CD14-positive monocyte (primary cell): Measurements from ENCODE around the gene ASB1. TPM values are rescaled to one million over a fixed set of nuclear protein-coding genes. Genes with fewer than 3 reads are reported as not detected.
"Not testable (repeated sequence)": the region's sequence is repeated elsewhere in the genome, so short reads cannot be mapped to it uniquely, and the experiment has no call there.

Experiments
- DNase-seq, 3 donors: peaks; one replicate each; pipeline ENCODE4 v3.0.0-alpha.2; 2011 to 2022
- H2AFZ ChIP-seq: 2 replicates; pipeline ENCODE4 v1.6.0; 2012; ENCODE audit warnings: mild to moderate bottlenecking, low read depth, low read length, inconsistent platforms; ENCODE audit not compliant: insufficient read depth, poor library complexity, severe bottlenecking
- H3K27ac ChIP-seq, 2 donors: 1 replicate in 1 of 2; 2 replicates in 1 of 2; pipeline ENCODE4 v1.5.1; 2012 to 2013; ENCODE audit warnings: low read length in 2 of 2, control low read depth in 1 of 2, inconsistent platforms in 1 of 2, low read depth in 1 of 2, mild to moderate bottlenecking in 1 of 2
- H3K27me3 ChIP-seq, 2 donors: one replicate each; pipeline versions ENCODE4 v1.6.0 to v1.6.1; 2011 to 2013; ENCODE audit warnings: low read length in 2 of 2; ENCODE audit not compliant: control insufficient read depth in 2 of 2, insufficient read depth in 2 of 2
- H3K36me3 ChIP-seq, 2 donors: replicated peaks in 1 of 2; 1 replicate in 1 of 2; 2 replicates in 1 of 2; pipeline versions ENCODE4 v1.5.1 to v1.6.1; 2012 to 2013; ENCODE audit warnings: low read length in 2 of 2, control low read depth in 1 of 2, inconsistent platforms in 1 of 2, mild to moderate bottlenecking in 1 of 2; ENCODE audit not compliant: insufficient read depth in 2 of 2, control insufficient read depth in 1 of 2
- H3K4me1 ChIP-seq, 2 donors: 1 replicate in 1 of 2; 2 replicates in 1 of 2; pipeline versions ENCODE4 v1.5.1 to v1.6.1; 2012 to 2013; ENCODE audit warnings: low read length in 2 of 2, control low read depth in 1 of 2, inconsistent platforms in 1 of 2, mild to moderate bottlenecking in 1 of 2, moderate library complexity in 1 of 2; ENCODE audit not compliant: insufficient read depth in 2 of 2, control insufficient read depth in 1 of 2
- H3K4me2 ChIP-seq: replicated peaks from 2 replicates; pipeline ENCODE3; 2012; ENCODE audit warnings: low read length, moderate library complexity, mild to moderate bottlenecking; ENCODE audit not compliant: poor library complexity, severe bottlenecking; ENCODE audit errors: extremely low read depth
- H3K4me3 ChIP-seq, 3 experiments: fragments of 200-600 bp in 1 of 3; sonication (generic) in 1 of 3; replicated peaks in 1 of 3; 1 replicate in 2 of 3; 2 replicates in 1 of 3; pipeline ENCODE4 v1.5.1; 2011 to 2013; ENCODE audit warnings: low read length in 3 of 3, mild to moderate bottlenecking in 3 of 3, control low read depth in 2 of 3, low read depth in 2 of 3, inconsistent platforms in 1 of 3, moderate library complexity in 1 of 3
- H3K79me2 ChIP-seq: 2 replicates; pipeline ENCODE4 v1.6.0; 2012; ENCODE audit warnings: mild to moderate bottlenecking, control low read depth, inconsistent platforms, low read length, moderate library complexity; ENCODE audit not compliant: insufficient read depth
- H3K9ac ChIP-seq: 2 replicates; pipeline ENCODE4 v1.6.0; 2017; ENCODE audit warnings: low read length, mild to moderate bottlenecking; ENCODE audit not compliant: insufficient read depth, poor library complexity, severe bottlenecking
- H3K9me3 ChIP-seq, 2 donors: replicated peaks in 1 of 2; 1 replicate in 1 of 2; 2 replicates in 1 of 2; pipeline versions ENCODE4 v1.5.1 to v1.6.1; 2012 to 2013; ENCODE audit warnings: low read length in 2 of 2, control low read depth in 1 of 2; ENCODE audit not compliant: control insufficient read depth in 1 of 2, insufficient read depth in 1 of 2
- H4K20me1 ChIP-seq: 2 replicates; pipeline ENCODE4 v1.6.0; 2012; ENCODE audit warnings: mild to moderate bottlenecking, low read length, control low read depth, moderate library complexity; ENCODE audit not compliant: insufficient read depth
- H3K27ac Mint-ChIP-seq, 7 donors: one replicate each; pipeline ENCODE4 v1.8.0; 2020; ENCODE audit warnings: mild to moderate bottlenecking in 7 of 7, mixed read lengths in 7 of 7, moderate library complexity in 6 of 7, inconsistent platforms in 2 of 7
- H3K27me3 Mint-ChIP-seq, 3 donors: one replicate each; pipeline ENCODE4 v1.8.0; 2021 to 2022; ENCODE audit warnings: low read depth in 3 of 3, mild to moderate bottlenecking in 3 of 3, mixed read lengths in 3 of 3, moderate library complexity in 3 of 3, inconsistent platforms in 1 of 3
- H3K36me3 Mint-ChIP-seq, 2 donors: one replicate each; pipeline ENCODE4 v1.8.0; 2020; ENCODE audit warnings: mixed read lengths in 2 of 2, inconsistent platforms in 1 of 2, mild to moderate bottlenecking in 1 of 2
- H3K4me1 Mint-ChIP-seq: one replicate; pipeline ENCODE4 v1.8.0; 2020; ENCODE audit warnings: mild to moderate bottlenecking, mixed read lengths
- H3K4me3 Mint-ChIP-seq, 2 donors: one replicate each; pipeline ENCODE4 v1.8.0; 2020; ENCODE audit warnings: mild to moderate bottlenecking in 2 of 2, mixed read lengths in 2 of 2, moderate library complexity in 1 of 2
- H3K9me3 Mint-ChIP-seq, 7 donors: one replicate each; pipeline ENCODE4 v1.8.0; 2020 to 2022; ENCODE audit warnings: mixed read lengths in 7 of 7, mild to moderate bottlenecking in 6 of 7, moderate library complexity in 6 of 7, inconsistent platforms in 2 of 7
- CTCF ChIP-seq: fragments of 200-600 bp; IDR thresholded peaks from one replicate; pipeline ENCODE4 v1.8.0; 2022; ENCODE audit warnings: antibody characterized with exemption, mild to moderate bottlenecking
- WGBS: methylation state at CpG from one replicate; pipeline ENCODE4 v1.1.5; 2013; ENCODE audit warnings: missing lambda C conversion rate; ENCODE audit not compliant: insufficient coverage; 5-methylcytosine and 5-hydroxymethylcytosine counted together
- intact Hi-C, 2 donors: fragments of 100-400 bp; cut with micrococcal nuclease; formaldehyde crosslinking; loops; one replicate each; pipeline versions ENCODE4 v1.15.0 to v1.15.1; 2023
- polyA plus RNA-seq, 3 donors: library from polyadenylated mRNA; depleted of rRNA in 1 of 3; unstranded in 2 of 3; stranded (reverse) in 1 of 3; fragments of 300-500 nt in 2 of 3; fragments of >200 nt in 1 of 3; fragmentation: Illumina TruSeq in 2 of 3; gene quantifications; 1 replicate in 2 of 3; 2 replicates in 1 of 3; pipeline ENCODE4 v1.2.3, GENCODE V29; 2012 to 2021

ASB1 gene
- polyA plus RNA-seq, 3 donors: 15.1 to 22.0 (median 16.0) TPM

- H3K36me3 Mint-ChIP-seq: peaks cover 2 to 10% of the 10 kb centered on the region in 2 donors
- H3K9ac ChIP-seq: no peak overlapping the region
- no peak for DNase-seq
- no peaks in the 10 kb centered on the region for H3K36me3 ChIP-seq
- no peaks in the 10 kb centered on the region for H3K9me3 ChIP-seq
- H3K4me2 ChIP-seq: no peak overlapping the region
- no peak overlapping the region for H3K4me3 ChIP-seq
- no peaks in the 10 kb centered on the region for H3K27me3 ChIP-seq
- intact Hi-C loops: loop anchor here in 1 of 2 donors (5.0 kb wide), 1 partner anchor 32 kb away; no protein-coding TSS in a partner anchor
- H3K27me3 Mint-ChIP-seq: peaks cover 0 to 2% (median 2%) of the 10 kb centered on the region in 3 donors
- H3K4me3 Mint-ChIP-seq: no peak overlapping the region
- H4K20me1 ChIP-seq: no peaks in the 10 kb centered on the region
- TF ChIP-seq CTCF: no peak
- peaks cover 0 to 6% (median 0%) of the 10 kb centered on the region in 7 donors for H3K9me3 Mint-ChIP-seq
- H2AFZ ChIP-seq: no peak overlapping the region
- H3K79me2 ChIP-seq: no peaks in the 10 kb centered on the region
- H3K4me1 ChIP-seq: peaks cover 13 to 15% of the 10 kb centered on the region in 2 donors
- H3K27ac ChIP-seq: no peak overlapping the region
- no peak overlapping the region for H3K27ac Mint-ChIP-seq
- H3K4me1 Mint-ChIP-seq: peaks cover 13% of the 10 kb centered on the region
- WGBS: 92% methylated on average over 13 of the region's 19 CpGs
These were observed 22.1 kb upstream of the ASB1 start for GRCh38 chr2:238404406-238405216.

GRCh38 chr2:238405217-238405555 lies 21.5 kb upstream of the ASB1 start:
- intact Hi-C loops: loop anchor here in 1 of 2 donors (5.0 kb wide), 1 partner anchor 33 kb away; no protein-coding TSS in a partner anchor
- not testable (repeated sequence) for H2AFZ ChIP-seq, H3K27ac ChIP-seq, H3K9ac ChIP-seq, H3K4me3 Mint-ChIP-seq, DNase-seq, H4K20me1 ChIP-seq, H3K9me3 Mint-ChIP-seq, H3K27me3 ChIP-seq, H3K4me3 ChIP-seq, H3K36me3 Mint-ChIP-seq, H3K27ac Mint-ChIP-seq, H3K4me2 ChIP-seq, H3K36me3 ChIP-seq, H3K9me3 ChIP-seq, H3K79me2 ChIP-seq, H3K27me3 Mint-ChIP-seq
- 100% methylated on average over 3 of the region's 4 CpGs for WGBS
- peaks cover 13 to 15% of the 10 kb centered on the region in 2 donors for H3K4me1 ChIP-seq
- H3K4me1 Mint-ChIP-seq: peaks cover 13% of the 10 kb centered on the region
